GM10266 (cell line): ENCODE results near the gene GSTO2.

Source experiments
- DNase-seq: peaks from one replicate; pipeline ENCODE4 v3.0.0; 2012; ENCODE audit errors: extremely low spot score
- CTCF ChIP-seq: IDR thresholded peaks from 2 replicates; pipeline ENCODE4 v1.5.1; 2012; ENCODE audit warnings: mild to moderate bottlenecking, low read depth; ENCODE audit not compliant: control insufficient read depth, insufficient read depth; ENCODE audit errors: missing control alignments

The GSTO2 gene

DNA sequence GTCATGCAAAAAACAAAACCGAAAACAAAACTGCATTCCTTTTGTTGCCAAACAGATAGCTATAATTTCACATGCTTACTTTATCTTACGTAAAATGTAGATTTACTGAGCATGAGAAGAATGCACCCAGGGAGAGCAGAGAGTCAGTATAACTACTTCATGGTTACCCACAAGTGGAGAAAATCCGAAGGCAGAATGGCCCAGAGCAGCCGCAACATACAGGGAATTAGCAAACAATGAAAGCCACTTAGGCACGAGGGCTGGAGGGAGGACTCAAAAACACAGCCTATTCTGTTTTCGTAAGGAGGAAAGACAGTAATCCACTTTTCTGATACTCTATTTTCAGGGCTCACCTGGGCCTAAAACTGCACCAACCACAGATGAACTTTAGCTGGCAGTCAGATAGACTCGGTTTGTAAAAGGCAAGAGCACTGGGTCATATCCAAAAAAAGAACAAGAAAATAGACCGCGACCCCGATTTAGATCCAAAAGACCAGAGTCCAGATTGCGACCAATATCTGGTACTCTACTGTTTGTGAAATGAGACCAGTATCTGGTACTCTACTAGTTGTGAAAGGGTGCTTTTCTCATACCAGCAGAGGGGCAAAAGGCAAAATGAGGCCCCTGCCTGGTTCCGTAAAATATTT, 68.0 kb downstream of the GSTO2 start:
- TF ChIP-seq CTCF: no peak
- DNase-seq: no peak

DNA sequence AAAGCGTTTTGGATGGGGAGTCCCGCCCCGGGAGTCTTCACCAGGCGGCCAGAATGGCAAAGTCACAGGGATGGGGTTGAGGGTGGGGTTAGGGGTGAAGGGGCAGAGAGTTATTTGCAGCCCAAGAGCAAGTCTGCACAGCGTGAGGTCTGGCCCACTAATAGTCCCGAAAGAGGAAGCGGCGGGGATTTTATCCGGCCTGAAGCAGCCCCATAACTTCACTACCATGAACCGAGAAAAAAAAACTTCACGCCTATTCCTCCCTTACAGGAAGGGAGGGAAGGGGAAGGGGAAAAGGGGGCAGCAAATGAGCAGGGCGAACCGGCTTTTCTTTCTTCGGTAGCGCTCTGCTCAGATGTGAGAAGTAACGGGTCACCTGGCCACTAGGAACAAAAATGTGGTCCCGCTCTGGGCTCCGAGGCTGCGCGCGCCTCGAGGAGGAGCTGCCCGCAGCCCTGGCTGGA, 68.6 kb downstream of the GSTO2 start:
- peak; percentile 50 for DNase-seq

DNA sequence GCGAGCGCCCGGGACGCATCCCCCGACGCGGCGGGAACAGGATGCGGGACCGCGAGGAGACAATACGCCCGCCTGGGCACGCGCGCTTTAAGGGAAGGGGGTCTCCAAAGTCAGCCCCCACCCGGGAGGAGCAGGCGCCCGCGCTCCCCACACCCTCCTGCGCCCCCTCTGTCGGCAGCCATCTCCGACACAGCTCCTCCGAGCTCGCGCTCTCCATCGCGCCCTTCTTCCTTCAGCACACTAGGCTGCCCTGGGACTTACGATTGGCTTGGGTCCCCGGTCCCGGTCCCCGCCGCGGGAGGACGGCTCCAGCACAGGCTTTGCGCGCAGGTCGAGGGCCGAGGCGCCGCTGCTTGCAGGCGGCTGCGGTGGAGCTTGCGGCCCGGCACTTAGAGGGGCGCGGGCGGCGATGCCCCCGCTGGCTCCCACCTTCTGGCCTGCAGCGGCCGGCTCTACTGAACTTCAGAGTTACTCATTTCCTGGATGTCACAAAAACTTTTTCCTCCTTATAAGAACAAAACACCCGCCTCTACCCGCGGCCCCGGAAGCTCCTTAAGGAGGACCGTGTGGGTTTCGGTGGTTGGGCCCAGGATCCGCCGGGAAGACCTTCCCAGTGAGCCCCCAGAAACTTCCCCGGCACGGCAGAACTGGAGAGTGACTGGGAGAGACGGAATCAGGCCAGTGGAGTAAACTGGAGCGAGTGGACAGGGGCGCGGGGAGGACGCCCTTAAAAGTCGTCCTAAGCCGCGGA, 69.2 kb downstream of the GSTO2 start, which contains the start of gene ITPRIP:
ITPRIP (minus strand) TSS at position 481 of the 751 bp plus-strand sequence. CDS start 22,414 bp downstream, outside the sequence.
- peak; percentile 14 for TF ChIP-seq CTCF
- peak; percentile 66 for DNase-seq

More for the DNA sequence above, 68.6 kb downstream of the GSTO2 start:
- TF ChIP-seq CTCF: no peak

DNA sequence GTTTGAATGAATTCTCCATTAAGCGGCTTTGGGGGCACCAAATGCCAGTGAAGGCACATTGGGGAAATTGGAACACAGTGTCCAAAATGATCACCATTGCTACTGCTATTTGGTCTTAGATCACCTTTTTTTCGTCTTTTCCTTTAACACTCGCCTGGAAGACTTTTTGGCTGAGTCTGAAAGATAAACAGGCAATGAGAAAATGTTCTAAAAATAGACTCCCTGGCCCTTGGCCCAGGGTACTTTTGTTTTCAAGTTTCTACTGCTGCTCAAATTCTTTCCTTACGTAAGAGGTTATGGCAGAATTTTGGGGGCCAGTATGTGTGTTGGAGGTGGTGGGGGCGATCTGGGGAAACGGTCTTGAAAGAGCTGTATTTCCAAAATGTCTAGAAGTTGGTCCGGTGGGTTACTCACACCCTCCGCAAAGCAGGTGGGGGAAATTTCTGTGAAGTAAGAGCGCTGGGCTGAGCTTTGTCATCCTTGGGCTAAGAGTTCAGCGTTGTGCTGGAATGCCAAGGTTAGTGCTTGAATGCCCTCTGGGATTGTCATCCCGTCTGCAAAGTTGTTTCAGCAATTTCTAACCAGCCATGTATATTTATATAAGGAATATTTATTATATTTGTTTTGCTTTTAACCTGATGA, 70.6 kb downstream of the GSTO2 start:
- no peak for DNase-seq
- TF ChIP-seq CTCF: no peak

DNA sequence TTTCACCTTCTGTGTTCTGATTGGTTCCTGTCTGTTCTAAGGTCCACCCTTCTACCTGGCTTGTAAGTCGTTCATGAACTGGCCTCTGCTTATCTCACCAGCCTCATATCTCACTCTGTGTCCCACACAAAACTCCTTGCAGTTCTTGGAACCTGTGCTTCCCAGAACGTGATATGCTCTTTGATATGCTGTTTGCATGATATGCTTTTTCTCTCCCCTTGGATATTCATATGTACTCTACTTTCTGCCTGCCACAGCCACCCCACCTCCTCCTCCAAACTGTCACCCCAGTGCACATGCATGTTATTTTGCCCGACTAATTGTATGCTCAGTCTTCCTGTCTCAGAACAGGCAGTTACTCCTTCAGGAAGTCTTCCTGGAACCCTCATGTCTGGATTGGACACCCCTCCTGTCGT, 71.1 kb downstream of the GSTO2 start:
- TF ChIP-seq CTCF: no peak

GRCh38 chr10:104340641-104341040, 71.7 kb downstream of the GSTO2 start:
- no peak for DNase-seq
- TF ChIP-seq CTCF: no peak

More for the DNA sequence above, 71.1 kb downstream of the GSTO2 start:
- DNase-seq: no peak
